Colonic mucosa (tissue), 4 donors: ENCODE measurements around the gene DCHS1. TPM values are rescaled to one million over a fixed set of nuclear protein-coding genes. Genes with fewer than 3 reads are reported as not detected.
A peak's percentile ranks its signal among the peaks of the same experiment; 100 is the strongest.

Source experiments
- DNase-seq: peaks from one replicate; pipeline ENCODE4 v3.0.0-alpha.2; 2020
- H3K27ac ChIP-seq: fragments of 200-600 bp; one replicate; pipeline ENCODE4 v1.8.0; 2021
- H3K27me3 ChIP-seq: fragments of 200-600 bp; one replicate; pipeline ENCODE4 v1.8.0; 2021
- H3K36me3 ChIP-seq: fragments of 200-600 bp; one replicate; pipeline ENCODE4 v1.8.0; 2021
- H3K4me1 ChIP-seq: fragments of 200-600 bp; one replicate; pipeline ENCODE4 v1.8.0; 2021; ENCODE audit warnings: mild to moderate bottlenecking
- H3K4me3 ChIP-seq: fragments of 200-600 bp; one replicate; pipeline ENCODE4 v1.8.0; 2021
- H3K9ac ChIP-seq, 2 donors: one replicate each; pipeline ENCODE4 v1.7.0; 2013; ENCODE audit warnings: control low read depth in 2 of 2, low read depth in 2 of 2, low read length in 2 of 2
- H3K9me3 ChIP-seq: fragments of 200-600 bp; one replicate; pipeline ENCODE4 v1.8.0; 2021
- CTCF ChIP-seq: fragments of 200-600 bp; IDR thresholded peaks from one replicate; pipeline ENCODE4 v1.8.0; 2022; ENCODE audit warnings: antibody characterized with exemption, mild to moderate bottlenecking
- intact Hi-C: fragments of 100-400 bp; cut with DNase I; formaldehyde crosslinking; loops from one replicate; pipeline ENCODE4 v1.14.1; 2022
- total RNA-seq, 2 donors: library from RNA; stranded (reverse); fragmentation: NEBNext Ultra II Directional in 1 of 2; extraction: Animal tissue kit (Norgen Biotek cat#: 25700) in 1 of 2; gene quantifications; one replicate each; pipeline ENCODE4 v1.2.1, GENCODE V29; 2021
- donor health status: healthy.
- donor health status: DM: no; HTN: no; CAD: no.
- donor health status: DM: no; HTN: no; CAD: no.

The DCHS1 gene
- total RNA-seq, 2 donors from 2014 or later = 4.7 to 8.3 TPM

DNA sequence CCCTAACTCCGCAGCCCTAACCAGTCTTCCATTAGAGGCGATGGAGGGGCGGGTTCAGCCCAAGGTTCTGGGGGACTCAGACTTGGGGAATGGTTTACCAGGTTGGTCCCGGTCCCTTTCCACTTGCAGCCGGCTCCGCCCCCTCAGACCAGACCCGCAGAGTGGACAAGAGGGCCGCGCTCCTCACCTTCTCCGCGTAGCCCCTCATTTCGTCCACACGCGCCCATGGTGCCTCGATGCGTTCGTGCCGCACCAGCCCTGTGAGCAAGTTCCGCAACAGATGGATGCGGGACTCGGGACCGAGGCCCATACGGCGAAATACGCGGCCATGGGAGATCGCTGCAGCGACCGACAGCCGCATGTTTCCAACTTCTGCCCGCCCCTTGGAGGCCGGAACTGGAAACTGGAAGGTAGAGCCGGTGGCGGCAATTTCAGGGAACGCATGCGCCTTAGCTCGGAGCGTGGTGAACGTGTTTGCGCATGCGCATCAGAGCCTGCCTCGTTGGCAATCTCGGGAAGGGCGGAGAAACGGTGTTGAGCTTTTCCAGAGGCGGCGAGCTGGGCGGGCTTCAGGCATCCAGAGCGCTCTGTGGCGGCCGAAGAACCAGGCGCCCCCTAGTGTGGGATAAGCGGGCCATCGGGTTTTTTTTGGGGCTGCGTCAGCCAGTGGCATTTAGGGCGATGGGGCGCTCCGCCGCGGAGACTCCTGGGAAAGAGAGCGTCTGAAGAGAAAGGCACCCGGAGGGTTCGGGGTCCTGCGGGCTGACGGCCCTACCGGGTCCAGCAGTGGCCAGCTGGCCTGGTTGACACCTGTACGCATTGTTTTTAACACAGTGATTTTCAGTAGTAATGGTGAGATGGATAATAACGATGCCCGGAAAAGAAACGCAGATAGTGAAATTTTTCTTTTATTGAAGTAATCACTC lies 27.6 kb upstream of the DCHS1 start, which contains the start of gene MRPL17:
MRPL17 (minus strand) TSS at position 405 of the 926 bp plus-strand sequence; CDS start at position 361, 44 bp downstream.
- H3K4me3 ChIP-seq = peak within 1 kb of the TSS; percentile 98
- peak within 1 kb of the TSS; percentile 92 for H3K27ac ChIP-seq
- no peaks in the 10 kb centered on the region for H3K9me3 ChIP-seq
- no peaks in the 10 kb centered on the region for H3K4me1 ChIP-seq
- DNase-seq = peak; percentile 99
- H3K36me3 ChIP-seq = no peaks in the 10 kb centered on the region
- TF ChIP-seq CTCF = peak; percentile 81
- intact Hi-C loops = loop anchor here (5.0 to 10.0 kb wide), 4 partner anchors 36 to 298 kb away; partner anchors contain the start of genes ILK and RRP8
- H3K27me3 ChIP-seq = no peaks in the 10 kb centered on the region
- H3K9ac ChIP-seq = peak within 1 kb of the TSS; percentile 75 to 95

DNA sequence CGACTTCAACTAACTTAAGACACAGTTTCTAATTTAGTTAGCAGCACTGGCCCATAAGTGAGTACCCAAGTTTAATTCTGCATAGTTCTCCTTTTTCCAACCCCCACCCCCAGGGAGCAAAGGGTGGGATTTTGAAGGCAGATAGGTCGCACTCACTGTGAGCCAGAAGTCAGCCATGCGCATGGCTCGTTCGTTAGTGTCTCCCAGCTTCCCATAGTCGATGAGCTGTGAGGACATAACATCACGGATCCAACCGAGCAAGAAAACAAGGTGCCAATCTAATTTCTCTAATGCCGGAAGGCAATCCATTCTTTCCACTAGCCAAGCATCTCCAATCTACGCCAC lies 27.0 kb upstream of the DCHS1 start:
- intact Hi-C loops = loop anchor here (5.0 to 10.0 kb wide), 4 partner anchors 35 to 298 kb away; partner anchors contain the start of genes ILK and RRP8
- H3K9me3 ChIP-seq = no peaks in the 10 kb centered on the region
- DNase-seq = no peak
- H3K27ac ChIP-seq = peak overlapping the region; percentile 92
- peak overlapping the region; percentile 75 to 95 for H3K9ac ChIP-seq
- TF ChIP-seq CTCF = no peak
- H3K27me3 ChIP-seq = no peaks in the 10 kb centered on the region
- H3K4me1 ChIP-seq = no peaks in the 10 kb centered on the region
- H3K36me3 ChIP-seq = no peaks in the 10 kb centered on the region
- peak overlapping the region; percentile 98 for H3K4me3 ChIP-seq

DNA sequence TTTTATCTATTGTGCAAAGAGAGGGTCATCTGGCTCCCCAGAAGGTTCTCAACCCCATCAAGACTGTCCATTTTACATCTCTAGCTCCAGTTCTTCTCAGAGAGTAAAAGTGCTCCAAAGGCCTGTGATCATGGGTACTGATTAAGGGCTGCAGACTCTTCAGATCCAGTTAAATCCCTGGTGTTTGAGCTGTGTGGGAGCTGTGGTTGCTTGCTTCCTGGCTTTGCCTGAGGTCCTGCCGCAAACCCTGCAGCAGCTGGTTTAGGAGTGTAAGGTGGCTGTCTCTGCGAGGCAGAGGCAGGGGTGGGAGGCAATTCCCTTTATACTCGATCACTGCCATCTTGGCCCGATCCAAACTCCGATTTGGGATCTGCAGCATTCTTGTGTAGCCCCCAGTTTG lies 26.3 kb upstream of the DCHS1 start:
- Histone ChIP-seq H3K36me3 (no peaks in the 10 kb centered on the region), H3K9me3 (no peaks in the 10 kb centered on the region), H3K4me1 (no peaks in the 10 kb centered on the region), H3K4me3 (peak overlapping the region; percentile 98), H3K27ac (no peak overlapping the region), H3K9ac (peak overlapping the region; percentile 75 to 95), H3K27me3 (no peaks in the 10 kb centered on the region)
- no peak for TF ChIP-seq CTCF
- intact Hi-C loops = loop anchor here (5.0 to 10.0 kb wide), 4 partner anchors 35 to 297 kb away; partner anchors contain the start of genes ILK and RRP8
- DNase-seq = no peak

- Histone ChIP-seq H3K4me3 (no peak overlapping the region), H3K27me3 (no peaks in the 10 kb centered on the region), H3K4me1 (no peaks in the 10 kb centered on the region), H3K9ac (no peak overlapping the region), H3K36me3 (no peaks in the 10 kb centered on the region), H3K27ac (no peak overlapping the region), H3K9me3 (no peaks in the 10 kb centered on the region)
- DNase-seq = no peak
- TF ChIP-seq CTCF = no peak
- intact Hi-C loops = loop anchor here (5.0 to 10.0 kb wide), 4 partner anchors 34 to 297 kb away; partner anchors contain the start of genes ILK and RRP8
Measured at GRCh38 chr11:6681505-6681904, 25.9 kb upstream of the DCHS1 start.

DNA sequence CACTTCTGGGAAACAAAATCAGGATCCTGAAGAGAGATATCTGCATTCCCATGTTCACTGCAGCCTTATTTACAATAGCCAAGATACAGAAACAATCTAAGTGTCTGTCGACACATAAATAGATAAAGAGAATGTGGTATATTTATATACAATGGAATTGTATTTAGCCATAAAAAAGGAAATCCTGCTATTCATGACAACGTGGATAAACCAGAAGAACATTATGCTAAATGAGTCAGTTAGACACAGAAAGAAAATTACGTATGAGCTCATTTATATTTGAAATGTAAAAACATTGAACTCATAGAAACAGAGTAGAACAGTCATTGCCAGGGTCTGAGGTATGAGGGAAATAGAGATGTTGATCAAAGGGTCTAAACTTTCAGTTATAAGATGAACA lies 21.4 kb upstream of the DCHS1 start:
- DNase-seq = no peak
- Histone ChIP-seq H3K4me3 (no peak overlapping the region), H3K36me3 (no peaks in the 10 kb centered on the region), H3K9me3 (no peaks in the 10 kb centered on the region), H3K9ac (no peak overlapping the region), H3K27ac (no peak overlapping the region), H3K4me1 (no peaks in the 10 kb centered on the region), H3K27me3 (no peaks in the 10 kb centered on the region)
- intact Hi-C loops = no loop called here
- TF ChIP-seq CTCF = no peak
